GM18861 (cell line): Measurements from ENCODE around the gene NCBP2.

Source experiments
- ATAC-seq: cut with Tn5 transposase; IDR thresholded peaks from one replicate; pipeline ENCODE4 v1.9.1; 2021; ENCODE audit not compliant: unreplicated experiment

The NCBP2 gene

DNA sequence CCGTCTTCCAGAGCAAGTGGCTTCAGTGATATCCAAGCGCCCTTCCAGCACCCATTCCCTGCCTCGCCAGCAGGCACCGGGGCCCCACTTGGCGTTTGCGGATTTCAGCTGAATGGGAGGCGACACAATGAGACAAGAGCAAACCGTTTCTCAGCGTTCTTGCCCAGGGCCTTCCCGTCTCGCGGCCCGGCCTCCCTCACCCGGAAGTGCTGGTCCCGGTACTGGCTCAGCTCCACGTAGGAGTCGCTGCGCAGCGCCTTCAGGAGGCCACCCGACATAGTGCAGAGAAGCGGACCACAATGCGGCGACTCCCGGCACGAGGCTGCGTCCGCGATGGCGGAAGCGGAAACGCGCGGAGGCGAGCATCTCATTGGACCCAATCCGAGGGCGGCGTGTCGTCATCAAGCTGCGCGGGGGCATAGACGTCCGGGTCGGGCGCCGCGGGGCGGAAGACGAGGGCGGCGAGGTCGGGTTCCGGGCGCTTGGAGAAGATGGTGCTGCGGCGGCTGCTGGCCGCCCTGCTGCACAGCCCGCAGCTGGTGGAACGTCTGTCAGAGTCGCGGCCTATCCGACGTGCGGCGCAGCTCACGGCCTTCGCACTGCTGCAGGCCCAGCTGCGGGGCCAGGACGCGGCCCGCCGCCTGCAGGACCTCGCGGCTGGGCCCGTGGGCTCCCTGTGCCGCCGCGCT, at the start of gene NCBP2:
NCBP2 (minus strand) TSS at position 303 of the 689 bp plus-strand sequence; CDS start at position 278, 25 bp downstream.
- ATAC-seq = peak; percentile 85

DNA sequence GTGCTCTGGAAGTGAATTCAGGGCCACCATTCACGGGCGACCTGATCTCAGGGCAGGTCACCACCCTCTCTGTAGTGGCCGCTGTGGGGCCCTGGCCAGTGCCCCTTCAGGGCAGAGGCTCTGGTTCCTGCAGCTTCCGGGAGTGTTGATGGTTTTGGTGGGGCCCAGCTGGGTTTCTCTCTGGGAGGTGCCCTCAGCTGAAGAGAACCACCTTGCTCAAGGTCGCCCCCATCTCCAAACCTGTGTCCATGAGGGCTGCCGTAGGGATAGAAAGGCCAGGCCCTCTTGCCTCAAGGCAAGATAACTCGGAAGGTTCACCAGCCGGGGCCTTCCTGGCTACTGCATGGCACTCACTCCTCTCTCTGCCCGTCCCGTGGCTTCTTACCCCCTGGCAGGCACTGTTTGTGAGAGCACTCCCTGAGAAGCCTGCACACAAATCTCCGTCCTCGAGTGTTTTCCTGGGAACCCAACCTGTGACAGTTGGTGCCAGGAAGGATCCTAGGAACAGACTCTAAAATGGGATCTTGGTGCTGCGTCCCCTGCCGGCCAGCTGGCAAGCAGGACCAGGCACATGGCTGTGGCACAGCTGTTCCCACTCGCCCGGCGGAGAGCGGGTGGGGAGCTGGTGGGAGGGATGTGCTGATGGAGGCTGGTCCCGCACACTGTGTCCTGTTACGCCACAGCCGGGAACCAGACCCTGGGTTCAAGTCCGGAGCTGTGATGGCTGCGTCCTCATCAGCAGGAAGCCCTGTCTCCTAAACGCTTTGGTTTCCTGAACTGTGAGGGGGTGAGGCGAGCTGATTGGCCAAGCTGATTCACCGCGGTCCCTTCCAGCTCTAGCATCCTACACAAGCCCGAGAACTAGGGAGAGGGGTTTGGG, 49.5 kb upstream of the NCBP2 start:
- ATAC-seq = no peak

DNA sequence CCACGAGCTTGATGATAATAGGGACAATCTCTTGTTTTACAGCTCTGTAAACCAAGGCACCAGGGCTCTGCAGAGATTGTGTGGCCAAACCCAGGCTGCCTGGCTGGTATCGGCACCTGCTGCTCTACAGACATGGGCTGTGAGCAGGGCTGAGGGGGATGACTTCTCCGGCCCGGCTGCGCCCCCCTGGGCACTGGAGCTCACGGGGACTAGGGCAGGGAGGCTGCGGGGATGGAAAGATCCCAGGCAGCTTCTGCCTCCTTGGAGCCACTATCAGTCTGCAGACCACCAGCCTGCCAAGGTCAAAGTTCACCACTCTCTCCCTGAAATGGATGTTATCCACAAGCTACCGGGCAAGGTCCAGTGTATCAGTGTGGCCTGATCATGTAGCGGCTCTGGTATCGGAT, 48.3 kb upstream of the NCBP2 start:
- ATAC-seq = no peak

DNA sequence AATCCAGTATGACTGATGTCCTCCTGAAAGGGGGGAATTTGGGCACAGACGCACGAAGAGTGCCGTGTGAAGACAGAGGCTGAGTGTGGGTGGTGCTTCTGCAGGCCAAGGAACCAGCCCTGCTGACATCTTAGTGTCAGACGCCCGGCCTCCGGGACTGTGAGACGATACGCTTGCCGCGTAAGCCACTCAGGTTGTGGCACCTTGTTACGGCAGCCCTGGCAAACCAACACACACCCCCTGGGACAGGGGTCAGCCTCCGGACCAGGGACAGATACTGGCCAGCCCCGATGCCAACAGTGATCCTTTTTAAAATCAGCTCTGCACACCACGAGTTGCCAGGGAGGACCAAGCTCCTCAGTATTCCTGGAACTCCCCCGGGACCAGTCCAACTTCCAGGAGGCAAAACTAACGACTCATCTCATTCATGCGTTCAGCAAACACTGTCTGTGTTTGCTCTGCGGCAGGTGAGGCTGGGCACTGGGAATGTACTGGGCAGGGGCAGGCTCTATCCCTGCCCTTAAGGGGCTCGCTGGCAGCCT, 47.5 kb upstream of the NCBP2 start:
- no peak for ATAC-seq

DNA sequence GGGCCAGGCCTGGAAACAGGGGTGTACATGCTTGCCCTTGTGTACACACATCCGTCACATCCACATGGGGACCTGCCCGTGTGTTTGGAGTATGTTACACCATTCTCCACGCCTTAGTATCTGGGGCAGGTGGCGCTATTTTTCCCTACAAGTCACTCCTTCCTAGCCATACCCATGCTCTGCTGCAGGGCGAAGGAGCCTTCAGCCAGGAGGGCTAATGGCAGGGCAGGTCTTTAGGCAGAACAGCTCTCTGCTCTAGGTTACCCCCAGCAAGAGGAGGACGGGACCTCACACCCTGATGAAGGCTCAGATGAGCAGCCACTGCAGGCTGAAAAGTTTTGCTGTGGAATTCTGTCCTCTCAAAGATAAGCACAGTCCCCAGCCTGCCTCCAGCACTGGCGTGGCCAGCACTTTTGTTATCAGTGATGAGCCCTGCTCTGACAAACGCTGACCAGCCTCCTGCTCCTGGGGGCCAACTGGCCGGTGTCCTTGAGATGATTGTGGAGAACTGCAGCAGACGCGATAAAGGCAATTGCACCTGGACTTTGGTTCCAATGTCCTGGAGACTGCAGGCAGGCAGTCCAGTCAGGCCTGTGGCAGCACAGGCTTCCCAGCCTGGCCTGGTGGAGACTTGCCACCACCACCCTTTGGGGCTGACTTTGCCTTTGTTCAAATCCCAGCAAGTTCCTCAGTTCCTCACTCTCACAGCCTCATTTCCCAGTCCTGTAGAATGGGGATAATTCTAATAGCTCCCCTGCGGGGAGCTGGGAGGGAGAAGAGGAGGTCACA, 46.1 kb upstream of the NCBP2 start:
- no peak for ATAC-seq

DNA sequence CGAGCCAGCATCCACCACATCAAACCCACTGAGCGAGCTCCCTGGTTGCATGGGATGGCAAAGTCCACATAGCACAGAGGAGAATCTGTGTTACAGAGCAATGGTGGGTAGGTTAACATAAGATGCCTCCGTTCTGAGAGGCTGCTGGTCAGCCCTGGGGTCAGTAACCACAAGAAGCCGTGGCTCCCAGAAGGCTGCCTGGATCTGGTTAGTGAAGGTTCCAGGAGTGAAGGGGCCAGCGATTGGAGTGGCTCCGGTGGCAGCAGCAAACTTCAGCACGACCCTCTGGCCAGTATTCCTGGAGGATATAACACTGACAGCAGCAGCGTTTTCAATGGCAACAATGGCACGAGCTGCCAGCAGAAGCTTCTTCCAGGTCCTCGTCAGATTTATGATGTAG, 44.7 kb upstream of the NCBP2 start:
- no peak for ATAC-seq

DNA sequence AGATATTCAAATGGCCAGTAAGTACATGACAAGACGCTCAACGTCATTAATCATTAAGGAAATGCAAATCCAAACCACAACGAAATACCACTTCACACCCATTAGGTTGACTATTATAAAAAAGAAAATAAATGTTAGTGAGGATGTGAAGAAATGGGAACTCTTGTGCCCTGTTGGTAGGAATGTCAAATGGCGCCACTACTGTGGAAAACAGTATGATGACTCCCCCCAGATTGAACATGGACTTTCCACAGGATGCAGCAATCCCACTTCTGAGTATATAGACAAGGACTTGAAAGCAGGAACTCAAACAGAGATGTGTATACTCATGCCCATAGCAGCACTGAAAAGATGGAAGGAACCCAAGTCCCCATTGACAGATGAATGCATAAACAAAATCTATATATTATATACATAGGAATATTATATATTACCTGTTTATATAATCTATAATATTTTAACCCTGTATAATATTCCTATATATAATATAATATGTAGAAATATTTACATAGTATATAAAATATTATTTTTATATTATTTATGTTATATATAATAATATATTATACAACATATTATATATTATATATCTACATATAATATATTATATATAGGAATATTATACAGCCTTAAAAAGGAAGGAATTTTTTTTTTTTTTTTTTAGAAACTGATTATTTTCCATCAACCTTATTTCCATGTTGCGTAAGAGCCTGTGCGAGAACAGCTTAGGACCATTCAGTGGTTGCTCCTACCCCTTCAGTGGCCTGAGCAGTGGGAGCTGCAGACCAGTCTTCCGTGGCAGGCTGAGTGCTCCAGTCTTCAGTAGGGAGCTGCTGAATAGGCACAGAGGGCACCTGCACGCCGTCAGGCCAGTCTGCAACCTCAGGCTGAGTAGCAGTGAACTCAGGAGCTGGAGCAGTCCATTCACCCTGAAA, 43.9 kb upstream of the NCBP2 start:
- no peak for ATAC-seq

DNA sequence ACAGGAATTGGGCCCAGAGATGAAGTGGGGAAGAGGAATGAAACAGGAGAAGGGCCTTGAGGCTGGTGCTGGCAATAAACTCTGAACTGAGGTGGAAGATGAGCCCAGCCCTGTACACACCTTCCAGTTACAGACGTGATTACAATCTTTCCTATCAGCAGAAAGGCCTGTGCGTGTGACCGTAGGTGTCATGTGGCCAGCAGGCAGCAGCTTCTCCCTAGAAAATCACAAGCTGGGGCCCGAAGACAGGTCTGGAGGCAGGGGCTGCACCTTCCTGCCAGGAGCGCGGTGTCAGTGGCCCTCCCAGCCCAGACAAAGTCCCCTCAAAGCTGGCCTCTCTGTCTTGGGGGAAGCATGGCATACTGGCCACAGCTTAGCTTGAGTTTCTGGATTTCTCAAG, 43.0 kb upstream of the NCBP2 start:
- no peak for ATAC-seq

DNA sequence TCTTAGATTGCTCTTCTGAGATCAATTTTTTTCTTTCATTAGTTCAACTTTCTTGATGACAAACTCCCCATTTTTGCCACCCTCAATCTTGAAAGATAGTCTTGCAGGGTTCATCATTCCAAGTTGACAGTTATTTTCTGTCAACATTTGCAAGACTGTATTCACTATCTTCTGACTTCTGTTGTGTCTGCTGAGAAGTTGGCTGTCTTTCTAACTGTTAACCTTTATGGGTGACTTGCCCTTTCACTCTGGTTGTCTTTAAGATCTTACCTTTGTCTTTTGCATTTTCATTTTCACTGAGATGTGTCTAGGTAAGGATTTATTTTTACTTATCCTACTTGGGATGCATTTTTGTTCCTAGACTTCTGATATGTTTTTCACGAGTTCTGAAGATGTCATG, 40.9 kb upstream of the NCBP2 start:
- no peak for ATAC-seq

DNA sequence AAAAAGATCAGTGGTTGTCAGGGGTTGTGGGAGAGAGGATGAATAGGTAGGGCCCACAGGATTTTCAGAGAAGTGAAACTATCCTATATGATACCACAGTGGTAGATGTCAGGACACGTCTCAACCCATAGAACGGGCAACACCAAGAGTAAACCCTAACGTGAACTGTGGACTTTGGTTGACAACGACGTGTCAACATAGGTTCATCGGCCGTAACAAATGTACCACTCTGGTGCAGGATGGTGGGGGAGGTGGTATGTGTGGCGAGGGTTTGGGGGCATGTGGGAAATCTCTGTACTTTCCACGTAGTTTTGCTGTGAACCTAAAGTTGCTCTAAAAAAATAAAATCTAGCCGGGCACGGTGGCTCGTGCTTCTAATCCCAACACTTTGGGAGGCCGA, 39.3 kb upstream of the NCBP2 start:
- ATAC-seq = no peak

DNA sequence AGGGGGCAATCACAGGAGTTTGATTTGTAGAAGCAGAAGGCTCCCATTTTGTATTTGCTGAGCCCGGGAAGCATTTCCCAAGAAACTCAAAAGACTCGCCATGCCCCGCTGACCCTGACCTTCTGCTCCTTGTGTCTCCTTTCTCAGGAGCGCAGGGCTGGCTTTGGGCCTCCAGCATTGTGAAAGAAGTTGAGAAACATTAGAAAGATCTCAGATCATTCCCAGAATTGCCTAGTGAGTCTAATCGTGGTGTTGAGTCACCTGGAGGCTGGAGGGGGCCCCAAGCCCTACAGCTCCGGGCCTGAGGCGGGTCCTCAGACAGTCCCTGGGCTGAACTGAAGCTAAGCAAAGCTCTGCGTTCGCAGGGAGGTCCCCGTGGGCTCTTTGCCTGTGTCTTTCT, 37.2 kb upstream of the NCBP2 start:
- ATAC-seq = no peak

DNA sequence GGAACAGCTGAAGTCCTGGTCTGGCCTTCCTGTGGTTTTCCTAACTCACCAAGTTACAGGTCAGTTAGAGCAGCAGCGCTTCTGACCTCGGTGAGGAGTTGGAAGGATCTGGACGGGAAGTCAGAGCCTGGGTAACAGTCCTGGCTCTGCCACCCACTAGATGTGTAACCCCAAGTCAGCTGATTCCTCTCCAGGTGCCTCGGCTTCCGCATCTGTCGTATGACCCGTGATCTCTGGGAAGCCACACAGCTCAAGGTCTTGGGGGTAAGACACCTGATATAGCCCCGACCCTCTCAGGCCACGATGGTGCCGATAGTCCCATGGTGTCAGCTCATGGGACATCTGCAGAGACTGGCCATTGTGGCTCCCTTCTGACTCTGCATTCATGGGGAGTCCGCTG, 34.6 kb upstream of the NCBP2 start:
- no peak for ATAC-seq

DNA sequence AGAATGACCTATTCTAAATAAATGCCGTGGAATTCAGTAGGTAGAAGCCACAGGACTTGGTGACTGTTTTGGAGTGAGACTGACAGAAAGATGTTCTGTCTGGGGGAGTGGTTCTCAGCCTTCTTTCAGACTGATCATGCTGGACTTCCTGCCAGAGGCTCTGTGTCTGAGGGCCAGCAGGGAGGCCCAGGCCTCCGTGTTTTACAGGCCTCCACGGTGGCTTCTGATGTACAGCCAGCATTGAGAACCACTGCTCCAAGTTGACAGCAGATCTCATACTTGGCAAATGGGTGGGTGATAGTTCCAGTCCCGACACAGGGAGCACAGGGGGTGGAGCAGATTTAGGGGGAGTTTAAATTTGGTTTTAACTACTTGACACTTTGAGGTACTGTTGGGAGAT, 33.0 kb upstream of the NCBP2 start:
- ATAC-seq = no peak

DNA sequence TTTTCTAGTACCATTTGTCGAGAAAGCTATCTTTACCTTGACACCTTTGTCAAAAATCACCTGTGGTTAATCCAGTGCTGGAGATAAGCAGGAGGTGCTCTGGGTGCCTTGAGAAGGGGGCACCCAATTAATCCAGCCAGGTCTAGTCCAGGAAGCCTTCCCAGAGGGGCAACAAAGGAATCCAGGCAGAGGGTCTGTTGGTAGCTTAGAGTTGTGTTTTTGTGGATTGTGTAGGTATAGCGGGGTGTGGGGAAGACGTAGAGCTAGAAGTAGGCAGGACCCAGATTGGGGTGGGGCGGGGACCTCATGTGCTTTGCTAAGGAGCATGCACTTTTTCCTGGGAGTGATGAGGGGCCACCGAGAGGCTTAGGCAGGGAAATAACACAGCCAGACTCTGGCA, 32.3 kb upstream of the NCBP2 start:
- no peak for ATAC-seq

DNA sequence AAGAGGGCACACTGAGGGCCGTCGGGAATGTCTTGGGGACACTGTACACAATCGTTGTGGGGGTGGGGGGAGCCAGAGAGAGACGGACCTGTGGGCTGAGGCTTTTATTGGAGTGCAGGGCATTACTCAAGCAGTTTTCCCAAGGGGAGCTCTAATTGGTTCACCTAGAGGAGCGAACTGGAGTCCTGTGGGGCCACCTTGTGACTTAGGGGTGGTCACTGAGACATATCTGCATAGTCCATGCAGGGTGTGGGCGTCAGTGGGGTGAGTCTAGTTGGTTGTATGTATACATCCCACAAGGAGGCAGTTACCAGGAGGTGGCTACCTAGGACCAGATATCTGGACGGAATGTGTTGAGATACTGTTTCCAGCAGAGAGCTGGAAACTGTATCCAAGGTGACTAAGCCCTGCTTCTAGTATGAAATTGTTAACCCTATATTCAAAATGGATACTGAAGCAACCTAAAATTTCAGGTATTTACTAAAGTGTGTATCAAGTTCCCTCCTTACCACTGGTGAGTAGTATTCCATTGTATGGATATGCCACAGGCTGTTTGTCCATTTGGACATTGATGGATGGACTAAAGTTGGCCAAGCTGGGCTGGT, 28.9 kb upstream of the NCBP2 start:
- no peak for ATAC-seq

DNA sequence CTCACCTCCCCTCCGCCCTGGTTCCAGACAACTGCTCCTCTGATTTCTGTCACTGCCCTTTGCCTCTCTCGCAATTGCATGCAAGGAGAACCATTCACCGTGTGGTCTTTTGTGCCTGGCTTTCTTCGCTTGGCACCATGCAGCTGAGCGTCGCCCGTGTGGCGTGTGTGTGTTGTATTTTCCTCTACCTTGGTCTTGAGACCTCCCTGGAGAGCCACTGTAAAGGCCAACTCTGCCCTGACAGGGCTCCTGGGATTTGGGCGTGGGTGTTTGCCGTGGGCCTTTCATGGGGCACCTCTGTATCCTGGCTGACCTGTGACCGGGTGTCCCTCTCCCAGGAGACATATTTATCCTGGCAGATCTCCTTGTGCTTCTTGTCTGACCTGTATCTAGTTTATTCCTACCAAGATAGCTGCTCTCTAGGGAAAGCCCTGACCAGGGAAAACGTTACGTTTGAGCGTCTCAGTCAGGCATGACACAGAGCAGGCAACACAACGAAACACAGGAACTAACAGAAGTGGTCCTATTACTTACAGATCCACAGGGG, 28.3 kb upstream of the NCBP2 start:
- no peak for ATAC-seq

DNA sequence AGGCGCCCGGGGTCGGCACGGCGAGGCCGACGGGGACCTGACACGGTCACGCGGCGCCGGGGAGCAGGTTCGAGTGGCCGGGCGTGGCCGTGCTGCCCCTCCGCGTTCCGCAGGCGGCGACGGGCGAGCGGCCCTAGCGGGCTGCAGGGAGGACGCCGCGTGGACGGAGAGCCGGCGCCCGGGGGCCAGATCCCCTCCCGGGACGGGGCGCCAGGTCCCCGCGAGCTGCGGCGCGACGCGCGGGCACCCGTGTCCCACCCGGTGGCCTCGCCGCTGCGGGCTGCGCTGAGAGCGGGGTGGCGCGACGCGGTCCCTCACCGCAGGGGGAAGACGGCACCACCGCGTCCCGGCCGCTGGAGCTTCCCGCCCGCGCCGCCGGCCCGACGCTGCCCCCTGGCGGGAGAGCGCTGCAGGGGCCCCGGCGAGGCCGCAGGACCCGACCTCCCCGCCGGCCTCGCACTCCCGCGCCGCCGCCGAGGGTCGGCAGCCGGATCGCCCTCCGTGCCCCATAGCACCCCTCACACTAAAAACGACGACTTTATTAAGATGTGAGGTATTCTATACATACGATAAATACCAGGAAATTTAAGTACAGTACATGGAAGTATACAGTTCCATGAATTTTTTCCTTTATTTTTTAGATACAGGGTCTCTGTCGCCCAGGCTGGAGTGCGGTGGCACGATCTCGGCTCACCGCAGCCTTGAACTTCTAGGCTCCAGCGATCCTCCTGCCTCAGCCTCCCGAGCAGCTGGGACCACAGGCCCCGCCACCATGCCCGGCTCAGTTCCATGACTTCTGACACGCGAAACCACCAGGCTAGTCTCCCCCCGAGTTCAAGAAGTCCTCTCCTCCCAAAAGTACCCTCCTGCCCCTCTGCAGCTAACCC, 27.6 kb upstream of the NCBP2 start:
- ATAC-seq = peak; percentile 44

DNA sequence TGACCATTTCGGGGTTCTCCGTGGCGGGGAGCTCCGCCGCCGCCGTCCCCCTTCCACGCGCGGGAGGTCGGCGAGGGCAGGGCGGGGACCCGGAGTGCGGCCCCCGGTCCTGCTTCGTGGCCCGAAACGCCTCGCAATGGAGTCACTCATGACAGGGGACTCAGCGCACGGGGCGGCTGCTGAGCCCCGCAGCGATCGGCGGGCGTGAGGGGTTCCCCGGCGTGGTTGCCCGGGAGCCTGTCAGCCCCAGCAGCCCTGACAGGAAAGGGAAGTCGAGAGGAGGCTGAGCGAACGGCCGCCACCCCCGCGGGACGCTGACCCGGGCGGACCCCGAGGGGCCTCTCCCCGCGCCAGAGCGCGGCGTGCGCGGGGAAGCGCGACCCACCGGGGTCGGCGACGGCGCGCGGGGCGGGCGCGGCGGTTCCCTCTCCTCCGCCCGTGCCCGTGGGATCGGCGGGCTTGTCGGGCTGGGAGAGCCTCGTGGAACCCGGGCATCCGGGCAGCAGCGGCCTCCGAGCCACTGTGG, 26.9 kb upstream of the NCBP2 start:
- ATAC-seq = peak; percentile 29
